ENCODE measurements around the gene ELP4.
"Not testable (repeated sequence)": the region's sequence is repeated elsewhere in the genome, so short reads cannot be mapped to it uniquely, and the experiment has no call there.

The ELP4 gene

GRCh38 chr11:31714840-31715239 lies 205.3 kb downstream of the ELP4 start:
- no peak for DNase-seq

DNA sequence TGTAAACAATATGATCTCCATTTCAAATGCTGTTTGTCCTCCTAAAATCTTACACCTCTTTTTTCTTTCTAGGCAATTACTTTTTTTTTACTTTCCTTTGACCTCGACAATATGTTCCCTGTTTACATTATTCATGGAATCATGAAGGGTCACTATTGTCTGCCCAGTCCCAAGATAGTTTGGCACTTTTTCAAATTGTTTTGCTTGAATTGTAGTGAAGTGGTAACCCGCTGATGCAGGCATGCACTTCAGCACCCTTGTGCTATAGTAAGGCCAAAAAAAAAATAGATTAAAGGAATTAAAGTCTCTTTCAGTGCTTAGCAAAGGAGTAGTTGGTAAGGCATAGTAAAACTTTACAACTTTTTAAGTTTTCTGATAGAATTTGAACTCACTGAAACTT lies 210.7 kb downstream of the ELP4 start:
- DNase-seq, result no peak

DNA sequence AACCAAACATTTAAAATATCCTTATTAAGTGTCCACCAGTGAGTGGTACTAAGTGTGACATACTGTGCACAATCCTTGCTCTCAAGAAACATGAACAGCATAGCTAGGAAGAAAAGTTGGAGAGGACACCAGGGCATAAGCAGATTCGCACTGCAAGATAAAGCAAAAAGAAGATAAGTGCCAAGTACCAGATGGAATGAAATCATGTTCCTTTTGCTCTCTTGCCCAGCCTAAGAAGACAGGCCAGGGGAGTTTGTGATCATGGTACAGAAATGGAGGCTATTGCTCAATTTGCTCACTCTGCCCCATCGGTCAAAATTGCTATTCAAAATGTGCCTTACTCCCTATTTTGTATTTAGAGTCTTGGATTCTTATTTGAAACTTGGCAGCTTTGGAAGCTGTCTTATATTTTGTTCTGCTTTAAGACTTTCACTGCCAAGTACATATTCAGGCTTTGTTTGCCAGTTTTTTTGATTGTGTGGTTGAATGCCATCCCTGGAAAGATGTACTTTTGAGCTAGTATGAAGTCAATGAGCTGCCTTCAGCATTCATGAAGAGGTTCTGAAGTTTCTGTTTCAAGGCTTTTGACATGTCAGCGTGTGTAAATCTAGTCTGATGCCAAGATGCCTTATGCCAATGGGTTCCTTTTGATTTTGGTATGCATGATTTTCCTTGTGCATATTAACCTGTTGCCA lies 211.3 kb downstream of the ELP4 start:
- DNase-seq, result no peak

DNA sequence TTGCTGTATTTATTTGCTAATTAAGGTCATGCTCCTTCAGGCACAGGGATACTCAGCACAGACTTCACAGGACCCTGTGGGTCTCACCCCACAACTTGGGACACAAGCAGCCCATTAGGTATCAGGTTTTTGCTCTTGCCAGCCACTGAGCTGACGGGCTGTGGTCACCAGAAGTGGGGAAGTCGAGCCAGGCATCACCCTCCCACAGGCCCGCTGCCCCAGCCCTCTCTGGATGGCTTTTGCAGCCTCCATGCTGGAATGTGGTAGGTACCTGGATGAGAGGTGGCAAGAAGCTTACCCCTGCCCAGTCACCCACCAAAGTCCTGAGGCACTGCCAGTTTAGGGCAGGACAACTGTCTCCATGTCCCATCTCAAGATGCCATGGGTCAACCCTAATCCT lies 213.2 kb downstream of the ELP4 start:
- DNase-seq, result no peak

GRCh38 chr11:31725176-31725575 lies 215.6 kb downstream of the ELP4 start:
- DNase-seq, result no peak

GRCh38 chr11:31728432-31728831 lies 218.9 kb downstream of the ELP4 start:
- no peak for DNase-seq

- no peak for DNase-seq
These were observed 230.6 kb downstream of the ELP4 start for GRCh38 chr11:31740131-31740530.

DNA sequence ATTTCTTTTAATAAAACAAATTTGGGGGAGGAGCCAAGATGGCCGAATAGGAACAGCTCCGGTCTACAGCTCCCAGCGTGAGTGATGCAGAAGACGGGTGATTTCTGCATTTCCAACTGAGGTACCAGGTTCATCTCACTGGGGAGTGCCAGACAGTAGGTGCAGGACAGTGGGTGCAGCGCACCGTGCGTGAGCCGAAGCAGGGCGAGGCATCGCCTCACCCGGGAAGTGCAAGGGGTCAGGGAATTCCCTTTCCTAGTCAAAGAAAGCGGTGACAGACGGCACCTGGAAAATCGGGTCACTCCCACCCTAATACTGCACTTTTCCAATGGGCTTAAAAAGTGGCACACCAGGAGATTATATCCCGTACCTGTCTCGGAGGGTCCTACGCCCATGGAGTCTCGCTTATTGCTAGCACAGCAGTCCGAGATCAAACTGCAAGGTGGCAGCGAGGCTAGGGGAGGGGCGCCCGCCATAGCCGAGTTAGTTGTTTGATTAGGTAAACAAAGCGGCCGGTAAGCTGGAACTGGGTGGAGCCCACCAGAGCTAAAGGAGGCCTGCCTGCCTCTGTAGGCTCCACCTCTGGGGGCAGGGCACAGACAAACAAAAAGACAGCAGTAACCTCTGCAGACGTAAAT lies 231.3 kb downstream of the ELP4 start:
- not testable (repeated sequence) for DNase-seq

DNA sequence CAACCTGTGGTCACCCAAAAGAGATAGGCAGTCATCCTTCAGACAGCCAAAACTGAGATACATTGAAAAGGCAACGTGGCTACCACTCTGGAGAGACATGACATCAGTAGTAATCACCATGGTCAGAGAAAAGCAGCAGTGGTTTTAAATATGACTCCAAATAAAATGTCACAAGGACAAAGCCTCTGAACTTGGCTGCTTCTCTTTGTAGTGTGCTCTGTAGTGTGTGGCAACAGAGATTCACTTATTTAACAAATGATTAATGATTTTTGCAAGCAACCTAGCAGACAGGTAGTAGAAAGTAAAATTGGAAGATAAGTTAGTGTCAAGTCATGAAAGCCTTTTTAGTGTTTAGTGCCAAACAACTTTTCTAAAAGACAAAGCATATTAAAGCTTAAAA lies 238.0 kb downstream of the ELP4 start:
- DNase-seq, result no peak

GRCh38 chr11:31757260-31757835 lies 247.8 kb downstream of the ELP4 start:
- peak; percentile 72 for DNase-seq

DNA sequence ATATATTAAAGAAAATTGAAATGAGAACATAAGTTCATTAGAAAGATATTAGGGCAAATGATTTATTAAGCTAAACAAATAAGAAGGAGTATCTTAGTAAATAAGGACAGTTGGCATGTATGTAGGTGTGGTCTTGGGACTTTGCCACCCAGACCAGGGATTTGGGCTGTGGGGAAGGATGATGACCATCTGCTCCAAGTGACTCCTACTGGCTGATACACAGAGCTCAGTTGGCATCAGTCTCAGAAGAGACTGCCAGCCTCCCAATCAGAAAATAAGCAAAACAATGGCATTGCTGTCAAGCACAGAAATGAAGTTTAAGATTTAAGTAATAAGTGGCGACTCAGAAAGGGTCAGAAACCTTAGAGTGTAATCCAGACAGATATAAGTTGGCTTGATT lies 252.1 kb downstream of the ELP4 start:
- peak; percentile 73 for DNase-seq

DNA sequence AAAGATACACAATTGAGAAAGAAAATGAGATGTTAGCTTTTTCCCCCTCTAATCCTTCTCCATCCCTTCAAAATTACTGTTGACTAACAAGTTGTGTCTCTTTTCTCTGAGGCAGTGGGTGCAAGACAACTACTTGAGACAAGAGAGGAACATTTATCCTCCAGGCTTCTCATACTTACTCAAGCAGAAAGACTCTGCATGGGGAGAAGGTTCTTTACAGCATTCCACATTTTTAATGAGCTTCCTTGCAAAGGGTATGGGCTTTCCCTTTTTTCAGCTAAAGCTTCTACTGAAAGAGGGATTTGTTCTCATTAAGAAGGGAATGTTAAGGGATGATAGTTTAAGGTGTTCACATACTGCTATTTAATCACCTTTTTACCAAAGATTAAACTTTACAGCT lies 253.7 kb downstream of the ELP4 start:
- no peak for DNase-seq

DNA sequence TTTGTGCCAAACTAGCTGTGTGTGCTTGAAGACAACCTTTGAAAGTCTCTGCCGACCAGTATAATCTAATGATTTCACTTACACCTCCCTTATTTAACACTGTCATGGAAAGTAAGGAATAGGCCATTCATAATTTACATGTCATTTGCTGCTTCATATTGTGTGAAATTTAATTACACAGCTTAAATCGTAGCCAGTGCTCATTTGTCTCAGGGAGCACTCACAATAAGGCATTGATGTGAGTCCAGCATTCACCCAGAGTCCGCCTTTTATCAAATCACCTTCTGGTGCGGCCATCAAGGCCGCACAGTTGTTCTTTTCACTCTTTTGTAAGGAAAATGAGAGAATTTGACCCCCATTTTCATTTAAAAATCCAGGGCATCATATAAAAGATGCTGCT lies 254.7 kb downstream of the ELP4 start:
- DNase-seq, result no peak

GRCh38 chr11:31764766-31765165 lies 255.2 kb downstream of the ELP4 start:
- no peak for DNase-seq

DNA sequence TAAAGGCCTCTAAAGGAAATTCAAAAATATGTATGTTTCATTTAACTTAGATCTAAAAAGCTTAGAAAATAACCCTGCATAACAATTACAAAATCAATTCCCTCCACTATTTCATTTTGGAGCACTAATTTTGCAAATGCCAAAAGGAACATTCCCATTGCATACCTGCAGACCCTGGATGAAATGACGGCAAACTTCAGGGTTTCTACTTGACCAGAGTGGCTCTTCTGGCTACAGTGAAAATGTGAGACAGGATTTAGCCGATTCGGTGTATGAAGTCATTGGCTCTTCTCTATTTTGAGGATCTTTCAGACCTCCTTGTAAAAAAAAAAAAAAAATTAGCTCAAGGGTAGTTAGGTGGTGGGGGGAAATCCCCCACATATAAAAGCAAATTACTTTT lies 257.5 kb downstream of the ELP4 start:
- no peak for DNase-seq

DNA sequence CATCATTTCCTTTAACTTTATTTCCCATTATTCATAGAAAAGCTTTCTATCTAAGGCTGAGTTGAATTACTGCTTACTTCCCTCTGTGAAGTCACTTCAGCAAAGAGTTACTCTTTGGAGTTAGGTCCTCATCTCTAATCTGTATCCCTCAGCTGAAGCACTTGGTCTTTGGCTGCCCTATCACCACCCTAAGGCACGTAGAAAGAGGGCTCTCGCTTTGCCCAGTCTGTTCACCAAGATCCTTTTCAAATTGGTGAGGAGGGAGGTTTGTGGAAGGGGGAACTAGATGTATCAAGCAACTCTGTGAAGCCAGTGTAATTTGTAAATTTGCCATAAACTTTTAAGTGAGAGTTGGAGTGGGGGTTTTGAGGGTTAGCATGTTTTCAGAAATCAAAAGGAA lies 258.1 kb downstream of the ELP4 start:
- DNase-seq, result no peak

DNA sequence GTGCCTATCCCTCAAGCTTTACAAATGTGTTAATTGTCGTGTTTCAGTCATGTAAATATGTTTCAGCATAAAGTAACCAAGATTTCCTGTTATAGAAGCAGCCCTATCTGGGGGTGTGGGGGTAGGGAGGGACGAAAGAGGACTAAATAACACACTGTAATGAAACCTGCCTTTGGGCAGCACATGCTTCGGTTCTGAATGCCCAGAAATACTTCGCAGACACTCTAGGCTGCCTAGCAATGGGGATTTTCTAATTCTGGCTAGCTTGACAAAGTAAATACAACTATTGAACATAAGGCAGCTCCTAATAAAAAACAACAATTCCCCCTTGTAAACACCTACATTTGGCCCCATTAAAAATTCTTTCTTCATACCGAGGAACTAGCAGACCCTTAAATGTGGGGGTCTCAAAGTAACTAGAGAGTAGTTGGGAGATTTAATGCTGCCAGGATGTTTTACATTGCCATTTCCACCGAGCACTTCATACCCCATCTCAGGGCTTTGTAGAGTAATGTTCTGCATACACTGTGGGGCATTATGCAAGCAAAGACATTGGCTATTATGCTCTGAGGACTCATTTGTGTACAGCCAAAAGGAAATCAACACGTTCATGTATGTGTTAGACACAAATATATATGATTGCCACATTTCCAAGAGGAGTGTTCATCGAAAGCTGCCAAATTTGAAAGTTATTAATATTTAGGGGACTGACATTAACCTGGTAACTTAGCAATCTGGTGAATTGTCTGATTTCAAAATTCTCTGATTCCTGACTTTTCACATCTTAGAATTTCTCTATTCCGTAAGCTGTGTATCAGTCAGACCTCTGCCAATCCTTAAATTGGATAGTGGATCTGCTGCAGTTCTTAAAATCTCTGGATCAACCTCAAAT lies 259.4 kb downstream of the ELP4 start:
- DNase-seq, result no peak

DNA sequence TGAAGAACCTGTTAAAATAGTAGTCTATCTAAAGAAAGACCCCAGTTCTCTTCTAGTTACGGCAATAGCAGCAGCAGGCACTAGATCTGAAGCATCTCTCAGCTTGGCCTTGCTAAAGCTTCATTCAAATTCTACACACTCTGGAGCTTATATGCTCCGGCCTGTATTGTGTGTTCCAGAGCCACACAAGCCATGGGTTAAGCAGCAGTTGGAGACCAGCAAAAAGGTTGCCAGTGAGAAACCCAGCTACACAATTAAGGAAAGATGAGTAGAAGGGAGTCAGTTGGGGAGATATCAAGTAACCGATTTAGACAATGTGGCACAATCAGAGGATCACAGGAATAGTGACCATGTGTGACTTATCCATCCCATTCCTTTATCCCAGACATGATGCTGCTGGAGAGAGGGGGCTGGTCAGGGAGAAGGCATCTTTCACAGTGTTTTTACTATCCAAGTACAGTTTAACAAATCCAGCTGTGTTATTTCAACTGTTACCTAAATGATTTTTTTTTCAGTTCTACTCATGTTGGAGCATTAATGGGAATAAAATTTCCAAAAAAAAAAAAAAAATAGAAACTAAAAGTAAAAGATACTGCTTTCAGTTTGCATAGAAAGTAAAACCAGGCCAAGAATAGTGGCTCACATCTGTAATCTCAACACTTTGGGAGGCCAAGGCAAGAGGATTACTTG lies 260.6 kb downstream of the ELP4 start:
- DNase-seq, result no peak

- no peak for DNase-seq
These were observed 262.8 kb downstream of the ELP4 start for GRCh38 chr11:31772412-31772811.

- no peak for DNase-seq
These were observed 269.8 kb downstream of the ELP4 start for GRCh38 chr11:31779374-31779791.

DNA sequence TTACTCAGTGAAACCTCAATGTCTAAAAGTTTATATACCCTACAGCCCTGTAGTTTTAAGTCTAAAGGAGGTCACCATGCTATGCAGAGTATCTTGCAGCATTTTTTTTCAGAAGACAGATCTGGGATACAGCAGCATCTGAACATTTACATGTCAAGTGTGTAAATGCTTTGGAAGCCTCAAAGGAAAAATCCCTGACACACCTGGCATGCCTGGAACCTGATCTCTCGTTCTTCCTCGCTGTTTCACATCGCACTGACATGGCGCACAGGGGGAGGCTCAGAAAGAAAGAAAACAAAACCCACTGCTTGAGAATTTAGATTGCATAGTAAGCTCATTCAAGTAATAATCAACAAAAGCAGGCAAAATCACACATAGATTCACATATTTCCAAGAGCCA lies 270.5 kb downstream of the ELP4 start:
- DNase-seq, result no peak

- no peak for DNase-seq
These were observed 271.0 kb downstream of the ELP4 start for GRCh38 chr11:31780480-31780971.

GRCh38 chr11:31782257-31782656 lies 272.7 kb downstream of the ELP4 start:
- no peak for DNase-seq

All from DMS 273 treated with DMSO at 0.1 percent for 48 hours (cell line).